Heart right ventricle (tissue), 16 donors: ENCODE measurements around the gene CYS1. TPM values are rescaled to one million over a fixed set of nuclear protein-coding genes. Genes with fewer than 3 reads are reported as not detected.

Experiments used
- ATAC-seq, 8 donors: fragments of 200-7000 bp; cut with Tn5 transposase; one replicate each; pipeline ENCODE4 v1.9.1; 2020; ENCODE audit warnings: mild to moderate bottlenecking in 8 of 8, moderate library complexity in 8 of 8, moderate number of reproducible peaks in 1 of 8
- DNase-seq, 2 donors: peaks; one replicate each; pipeline ENCODE4 v3.0.0-alpha.2; 2020
- H3K27ac ChIP-seq, 10 donors: fragments of 200-600 bp; sonication (generic) in 2 of 10; one replicate each; pipeline versions ENCODE4 v1.5.0 to v1.8.0; 2020 to 2022; ENCODE audit warnings: mild to moderate bottlenecking in 3 of 10
- H3K27me3 ChIP-seq, 7 donors: fragments of 200-600 bp; one replicate each; pipeline ENCODE4 v1.8.0; 2021 to 2022; ENCODE audit warnings: mild to moderate bottlenecking in 2 of 7
- H3K36me3 ChIP-seq, 9 donors: fragments of 200-600 bp; sonication (generic) in 1 of 9; one replicate each; pipeline versions ENCODE4 v1.5.0 to v1.8.0; 2020 to 2022; ENCODE audit warnings: mild to moderate bottlenecking in 2 of 9
- H3K4me1 ChIP-seq, 9 donors: fragments of 200-600 bp; sonication (generic) in 1 of 9; one replicate each; pipeline versions ENCODE4 v1.5.0 to v1.8.0; 2020 to 2022; ENCODE audit warnings: mild to moderate bottlenecking in 4 of 9
- H3K4me3 ChIP-seq, 10 donors: fragments of 200-600 bp; sonication (generic) in 2 of 10; one replicate each; pipeline versions ENCODE4 v1.5.0 to v1.8.0; 2020 to 2022; ENCODE audit warnings: mild to moderate bottlenecking in 7 of 10, moderate library complexity in 2 of 10
- H3K9me3 ChIP-seq, 11 donors: fragments of 200-600 bp in 10 of 11; sonication (generic) in 2 of 11; one replicate each; pipeline versions ENCODE4 v1.5.0 to v1.8.0; 2013 to 2022; ENCODE audit warnings: mild to moderate bottlenecking in 2 of 11, control low read depth in 1 of 11, moderate library complexity in 1 of 11
- WGBS, 2 donors: extraction: QIAGEN DNeasy Blood & Tissue Kit; methylation state at CpG; one replicate each; pipeline ENCODE4 v1.1.7; 2013; ENCODE audit warnings: inconsistent platforms in 1 of 2; 5-methylcytosine and 5-hydroxymethylcytosine counted together
- intact Hi-C, 10 donors: fragments of 100-400 bp; cut with DNase I; formaldehyde crosslinking; loops; one replicate each; pipeline versions ENCODE4 v1.11.1 to v1.14.2; 2022
- polyA plus RNA-seq, 2 donors: library from polyadenylated mRNA; stranded (reverse); fragments of 200-250 nt; gene quantifications; one replicate each; pipeline ENCODE4 v1.2.3, GENCODE V29; 2013
- total RNA-seq, 10 donors: library from RNA; stranded (reverse); fragmentation: NEBNext Ultra II Directional in 3 of 10; extraction: Animal tissue kit (Norgen Biotek cat#: 25700) in 3 of 10; gene quantifications; one replicate each; pipeline versions ENCODE4 v1.2.1 to v1.2.4, GENCODE V29; 2021 to 2023
- TF ChIP-seq, protein P1 (sequence below), 9 donors: fragments of 200-600 bp; sonication (generic) in 2 of 9; IDR thresholded peaks; one replicate each; pipeline versions ENCODE4 v1.5.0 to v1.8.0; 2021 to 2022; ENCODE audit warnings: antibody characterized with exemption in 9 of 9, mild to moderate bottlenecking in 5 of 9, moderate library complexity in 1 of 9
- donor health status: Arrhythmogenic right ventricular cardiomyopathy.
- donor health status: ischemic (EF 13 %, LVEDD 7.1; RV severe dilation, severe dysfunction).
- donor health status: healthy with polysubstance abuse.
- donor health status: DM: no; HTN: yes; CAD: no.
- donor health status: DM: no; HTN: no; CAD: no.
- donor health status: ischemic (EF 25% LVEDD 6.9; RV normal size, moderate dysfunction).
- donor health status: ischemic (EF 25% LVEDD 5.7; RV mildly dilated, moderate dysfunction).
- donor health status: healthy.
- donor health status: DM: yes; HTN: yes; CAD: no.
- donor health status: Ischemic cardiomyopathy.
- donor health status: ischemic (EF 35%, LVEDD 5.7; RV mildly dilated, moderate dysfunction).
- donor health status: nonischemic (EF 11% LVEDD 7.7; RV severe dilation, severe dysfunction).
- donor health status: DM: yes; HTN: yes; CAD: no.
- donor health status: PGD.
- donor health status: ischemic (EF 29% LVEDD 5.4; RV normal size, mild dysfunction).
- donor health status: nonischemic (EF 23%, LVEDD 6.1; RV moderate dilation, normal function).

The CYS1 gene
- total and polyA plus RNA-seq, 12 donors: 0.38 to 7.2 (median 2.8) TPM

DNA sequence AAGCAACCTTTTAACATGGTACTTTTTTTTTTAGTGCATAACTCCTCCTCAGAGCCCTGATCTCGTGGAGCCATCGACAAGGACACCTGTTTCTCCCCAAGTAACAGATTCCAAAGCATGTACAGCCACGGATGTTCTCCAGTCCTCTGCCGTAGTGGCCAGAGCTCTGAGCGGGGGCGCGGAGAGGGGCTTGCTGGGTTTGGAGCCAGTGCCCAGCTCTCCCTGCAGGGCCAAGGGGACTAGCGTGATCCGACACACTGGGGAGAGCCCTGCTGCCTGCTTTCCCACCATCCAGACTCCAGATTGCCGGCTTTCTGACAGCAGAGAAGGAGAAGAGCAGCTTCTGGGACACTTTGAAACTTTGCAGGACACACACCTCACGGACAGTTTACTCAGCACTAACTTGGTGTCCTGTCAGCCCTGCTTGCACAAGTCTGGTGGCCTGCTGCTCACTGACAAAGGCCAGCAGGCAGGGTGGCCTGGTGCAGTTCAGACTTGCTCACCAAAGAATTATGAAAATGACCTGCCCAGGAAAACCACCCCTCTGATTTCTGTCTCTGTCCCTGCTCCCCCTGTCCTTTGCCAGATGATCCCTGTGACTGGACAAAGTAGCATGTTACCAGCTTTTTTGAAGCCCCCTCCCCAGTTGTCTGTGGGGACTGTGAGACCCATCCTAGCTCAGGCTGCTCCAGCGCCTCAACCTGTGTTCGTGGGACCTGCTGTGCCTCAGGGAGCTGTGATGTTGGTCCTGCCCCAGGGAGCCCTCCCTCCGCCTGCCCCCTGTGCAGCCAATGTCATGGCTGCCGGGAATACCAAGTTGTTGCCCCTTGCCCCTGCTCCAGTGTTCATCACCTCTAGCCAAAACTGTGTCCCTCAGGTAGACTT, 32.4 kb downstream of the CYS1 start:
- WGBS, 2 donors: 81 to 83% methylated on average over 15 of the region's 15 CpGs
- H3K27ac ChIP-seq: peak overlapping the region in 3 of 10 donors; percentile 20 to 100 (median 48)
- peaks cover 0 to 69% (median 38%) of the 10 kb centered on the region in 9 donors for H3K36me3 ChIP-seq
- intact Hi-C loops: loop anchor here (1.0 to 10.0 kb wide), 7 partner anchors 61 to 236 kb away; no protein-coding TSS in a partner anchor
- no peaks in the 10 kb centered on the region for H3K27me3 ChIP-seq
- TF ChIP-seq, protein P1, sequence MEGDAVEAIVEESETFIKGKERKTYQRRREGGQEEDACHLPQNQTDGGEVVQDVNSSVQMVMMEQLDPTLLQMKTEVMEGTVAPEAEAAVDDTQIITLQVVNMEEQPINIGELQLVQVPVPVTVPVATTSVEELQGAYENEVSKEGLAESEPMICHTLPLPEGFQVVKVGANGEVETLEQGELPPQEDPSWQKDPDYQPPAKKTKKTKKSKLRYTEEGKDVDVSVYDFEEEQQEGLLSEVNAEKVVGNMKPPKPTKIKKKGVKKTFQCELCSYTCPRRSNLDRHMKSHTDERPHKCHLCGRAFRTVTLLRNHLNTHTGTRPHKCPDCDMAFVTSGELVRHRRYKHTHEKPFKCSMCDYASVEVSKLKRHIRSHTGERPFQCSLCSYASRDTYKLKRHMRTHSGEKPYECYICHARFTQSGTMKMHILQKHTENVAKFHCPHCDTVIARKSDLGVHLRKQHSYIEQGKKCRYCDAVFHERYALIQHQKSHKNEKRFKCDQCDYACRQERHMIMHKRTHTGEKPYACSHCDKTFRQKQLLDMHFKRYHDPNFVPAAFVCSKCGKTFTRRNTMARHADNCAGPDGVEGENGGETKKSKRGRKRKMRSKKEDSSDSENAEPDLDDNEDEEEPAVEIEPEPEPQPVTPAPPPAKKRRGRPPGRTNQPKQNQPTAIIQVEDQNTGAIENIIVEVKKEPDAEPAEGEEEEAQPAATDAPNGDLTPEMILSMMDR (IDR thresholded peaks at IDR 0.05): no peak
- H3K9me3 ChIP-seq: no peaks in the 10 kb centered on the region
- H3K4me1 ChIP-seq: peaks cover 5 to 74% (median 59%) of the 10 kb centered on the region in 9 donors
- H3K4me3 ChIP-seq: peak overlapping the region in 1 of 10 donors; percentile 7
- DNase-seq (no peak), ATAC-seq (no peak)

DNA sequence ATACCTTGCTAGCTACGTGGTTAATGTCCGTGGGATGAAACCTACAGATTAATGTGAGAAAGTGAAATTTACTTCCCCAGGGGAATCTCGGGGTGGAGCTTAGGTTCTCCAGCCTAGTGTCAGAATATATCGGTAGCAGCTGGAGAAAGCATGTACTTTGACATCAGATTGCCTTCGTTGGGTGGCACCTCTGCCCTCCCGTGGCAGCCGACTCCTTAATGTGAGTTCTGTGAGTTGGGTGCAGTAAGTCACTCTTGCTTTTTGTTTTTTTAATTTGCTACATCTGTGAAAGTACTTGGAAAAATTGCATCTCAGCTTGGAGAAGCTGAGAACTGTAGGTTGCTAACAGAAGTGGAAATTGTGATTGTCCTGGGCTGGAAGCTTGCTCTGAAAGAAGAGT, 33.3 kb downstream of the CYS1 start:
- intact Hi-C loops: loop anchor here in 8 of 10 donors (1.0 to 10.0 kb wide), 5 partner anchors 60 to 235 kb away; no protein-coding TSS in a partner anchor
- DNase-seq (no peak), ATAC-seq (no peak)
- peaks cover 11 to 76% (median 59%) of the 10 kb centered on the region in 9 donors for H3K4me1 ChIP-seq
- H3K27me3 ChIP-seq: no peaks in the 10 kb centered on the region
- WGBS, 2 donors: 48 to 57% methylated on average over 7 of the region's 7 CpGs
- peaks cover 0 to 60% (median 29%) of the 10 kb centered on the region in 9 donors for H3K36me3 ChIP-seq
- no peaks in the 10 kb centered on the region for H3K9me3 ChIP-seq
- TF ChIP-seq, protein P1 (IDR thresholded peaks at IDR 0.05): no peak
- peak overlapping the region in 3 of 10 donors; percentile 20 to 100 (median 48) for H3K27ac ChIP-seq
- no peak overlapping the region for H3K4me3 ChIP-seq

DNA sequence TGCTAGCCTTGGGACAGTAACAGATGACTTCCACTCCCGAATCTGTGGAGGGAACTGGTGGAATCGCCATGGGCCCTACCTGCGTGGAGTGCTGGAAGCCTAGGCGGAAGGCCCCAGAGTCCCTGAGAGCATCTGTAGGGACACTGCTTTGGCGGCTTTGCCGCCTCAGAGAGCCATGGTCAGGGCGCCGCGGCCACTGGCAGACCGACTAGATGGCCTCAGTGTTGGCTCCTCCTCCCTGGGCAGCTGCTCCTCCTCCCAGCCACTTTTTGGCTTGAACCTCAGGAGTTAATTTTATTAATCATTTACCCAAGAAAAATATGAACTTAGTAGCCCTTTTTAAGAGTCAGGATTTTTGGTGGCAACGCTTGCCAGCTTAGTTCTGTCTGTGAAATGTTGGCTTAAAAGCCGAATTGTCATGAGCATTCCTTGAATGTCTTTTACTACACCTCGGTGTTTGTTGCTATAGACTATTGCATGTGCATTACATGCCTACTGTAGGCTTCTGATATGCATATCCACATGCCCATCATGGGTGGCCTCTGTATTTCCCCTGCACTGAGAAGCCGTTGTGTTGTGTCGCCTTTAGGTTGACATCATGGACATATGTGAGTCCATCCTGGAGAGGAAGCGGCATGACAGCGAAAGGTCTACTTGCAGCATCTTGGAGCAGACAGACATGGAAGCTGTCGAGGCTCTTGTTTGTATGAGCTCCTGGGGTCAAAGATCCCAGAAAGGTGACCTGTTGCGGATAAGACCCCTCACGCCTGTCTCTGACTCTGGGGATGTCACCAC, 34.5 kb downstream of the CYS1 start:
- Histone ChIP-seq H3K9me3 (no peaks in the 10 kb centered on the region), H3K4me1 (peaks cover 11 to 87% (median 66%) of the 10 kb centered on the region in 9 donors), H3K27me3 (no peaks in the 10 kb centered on the region), H3K36me3 (peaks cover 0 to 48% (median 28%) of the 10 kb centered on the region in 9 donors), H3K27ac (peak overlapping the region in 9 of 10 donors; percentile 8 to 100 (median 98)), H3K4me3 (peak overlapping the region in 8 of 10 donors; percentile 52 to 89 (median 64))
- 68 to 81% methylated on average over 20 of the region's 20 CpGs for WGBS, 2 donors
- ATAC-seq (no peak), DNase-seq (no peak)
- TF ChIP-seq, protein P1 (IDR thresholded peaks at IDR 0.05): no peak
- intact Hi-C loops: loop anchor here in 8 of 10 donors (2.0 to 10.0 kb wide), 4 partner anchors 58 to 233 kb away; no protein-coding TSS in a partner anchor
